Colonic mucosa (tissue), 4 donors: Measurements from ENCODE around the gene DAB1. TPM values are rescaled to one million over a fixed set of nuclear protein-coding genes. Genes with fewer than 3 reads are reported as not detected.

Source experiments
- DNase-seq: peaks from one replicate; pipeline ENCODE4 v3.0.0-alpha.2; 2020
- H3K27ac ChIP-seq: fragments of 200-600 bp; one replicate; pipeline ENCODE4 v1.8.0; 2021
- H3K27me3 ChIP-seq: fragments of 200-600 bp; one replicate; pipeline ENCODE4 v1.8.0; 2021
- H3K36me3 ChIP-seq: fragments of 200-600 bp; one replicate; pipeline ENCODE4 v1.8.0; 2021
- H3K4me1 ChIP-seq: fragments of 200-600 bp; one replicate; pipeline ENCODE4 v1.8.0; 2021; ENCODE audit warnings: mild to moderate bottlenecking
- H3K4me3 ChIP-seq: fragments of 200-600 bp; one replicate; pipeline ENCODE4 v1.8.0; 2021
- H3K9ac ChIP-seq, 2 donors: one replicate each; pipeline ENCODE4 v1.7.0; 2013; ENCODE audit warnings: control low read depth in 2 of 2, low read depth in 2 of 2, low read length in 2 of 2
- H3K9me3 ChIP-seq: fragments of 200-600 bp; one replicate; pipeline ENCODE4 v1.8.0; 2021
- CTCF ChIP-seq: fragments of 200-600 bp; IDR thresholded peaks from one replicate; pipeline ENCODE4 v1.8.0; 2022; ENCODE audit warnings: antibody characterized with exemption, mild to moderate bottlenecking
- intact Hi-C: fragments of 100-400 bp; cut with DNase I; formaldehyde crosslinking; loops from one replicate; pipeline ENCODE4 v1.14.1; 2022
- total RNA-seq, 2 donors: library from RNA; stranded (reverse); fragmentation: NEBNext Ultra II Directional in 1 of 2; extraction: Animal tissue kit (Norgen Biotek cat#: 25700) in 1 of 2; gene quantifications; one replicate each; pipeline ENCODE4 v1.2.1, GENCODE V29; 2021
- donor health status: healthy.
- donor health status: DM: no; HTN: no; CAD: no.
- donor health status: DM: no; HTN: no; CAD: no.

DAB1 gene
- total RNA-seq, 2 donors from 2014 or later: 0.42 TPM; not detected in 1

GRCh38 chr1:57363165-57363564, 60.7 kb downstream of the DAB1 start:
- Histone ChIP-seq H3K4me1 (no peaks in the 10 kb centered on the region), H3K9ac (no peak overlapping the region), H3K36me3 (no peaks in the 10 kb centered on the region), H3K27me3 (no peaks in the 10 kb centered on the region), H3K9me3 (no peaks in the 10 kb centered on the region), H3K4me3 (no peak overlapping the region), H3K27ac (no peak overlapping the region)
- no peak for DNase-seq
- intact Hi-C loops: no loop called here
- TF ChIP-seq CTCF: no peak

DNA sequence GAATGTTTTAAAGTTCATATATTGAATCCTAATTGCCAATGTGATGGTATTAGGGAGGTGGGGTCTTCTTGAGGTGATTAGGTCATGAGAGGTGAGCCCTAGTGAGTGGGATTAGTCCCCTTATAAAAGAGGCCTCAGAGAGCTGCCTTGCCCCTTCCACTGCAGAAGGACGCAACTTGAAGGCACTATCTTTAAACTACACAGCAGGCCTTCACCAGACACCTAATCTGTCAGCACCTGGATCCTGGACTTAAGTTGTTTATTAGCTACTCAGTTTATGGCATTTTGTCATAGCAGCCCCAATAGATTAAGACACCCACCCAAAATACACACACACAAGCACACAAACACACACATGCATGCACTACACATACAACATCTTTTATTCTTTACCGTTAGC, 61.4 kb downstream of the DAB1 start:
- Histone ChIP-seq H3K4me1 (no peaks in the 10 kb centered on the region), H3K27me3 (no peaks in the 10 kb centered on the region), H3K9ac (no peak overlapping the region), H3K4me3 (no peak overlapping the region), H3K9me3 (no peaks in the 10 kb centered on the region), H3K36me3 (no peaks in the 10 kb centered on the region), H3K27ac (no peak overlapping the region)
- DNase-seq: no peak
- intact Hi-C loops: no loop called here
- no peak for TF ChIP-seq CTCF

- Histone ChIP-seq H3K27ac (no peak overlapping the region), H3K9ac (no peak overlapping the region), H3K4me1 (no peaks in the 10 kb centered on the region), H3K9me3 (no peaks in the 10 kb centered on the region), H3K4me3 (no peak overlapping the region), H3K36me3 (no peaks in the 10 kb centered on the region), H3K27me3 (no peaks in the 10 kb centered on the region)
- intact Hi-C loops: no loop called here
- DNase-seq: no peak
- no peak for TF ChIP-seq CTCF
Observed at GRCh38 chr1:57361516-57361915, 62.3 kb downstream of the DAB1 start.

GRCh38 chr1:57360846-57361407, 62.9 kb downstream of the DAB1 start:
- TF ChIP-seq CTCF: no peak

GRCh38 chr1:57357462-57357861, 66.4 kb downstream of the DAB1 start:
- DNase-seq: no peak
- Histone ChIP-seq H3K9ac (no peak overlapping the region), H3K36me3 (no peaks in the 10 kb centered on the region), H3K27me3 (no peaks in the 10 kb centered on the region), H3K27ac (no peak overlapping the region), H3K4me3 (no peak overlapping the region), H3K4me1 (no peaks in the 10 kb centered on the region), H3K9me3 (no peaks in the 10 kb centered on the region)
- TF ChIP-seq CTCF: no peak
- intact Hi-C loops: no loop called here

More at GRCh38 chr1:57360846-57361407, 62.9 kb downstream of the DAB1 start:
- Histone ChIP-seq H3K4me1 (no peaks in the 10 kb centered on the region), H3K27ac (no peak overlapping the region), H3K36me3 (no peaks in the 10 kb centered on the region), H3K27me3 (no peaks in the 10 kb centered on the region), H3K9me3 (no peaks in the 10 kb centered on the region), H3K9ac (no peak overlapping the region), H3K4me3 (no peak overlapping the region)
- intact Hi-C loops: no loop called here
- no peak for DNase-seq
